ENCODE measurements around the gene SEC14L6. TPM values are rescaled to one million over a fixed set of nuclear protein-coding genes. Genes with fewer than 3 reads are reported as not detected.
"Not testable (repeated sequence)": the region's sequence is repeated elsewhere in the genome, so short reads cannot be mapped to it uniquely, and the experiment has no call there.

SEC14L6 gene
- total RNA-seq, 1 donor from 2014 or later, result 14.8 TPM

GRCh38 chr22:30565341-30565740 is 18.8 kb upstream of the SEC14L6 start:
- H3K27me3 ChIP-seq (ENCODE audit: low read depth), result no peaks in the 10 kb centered on the region
- H3K4me1 ChIP-seq, result no peaks in the 10 kb centered on the region
- no peak overlapping the region for H3K27ac ChIP-seq
- ATAC-seq (no peak), DNase-seq (no peak)
- intact Hi-C loops (cut with DNase I), result no loop called here
- no peak for TF ChIP-seq CTCF (IDR thresholded peaks at IDR 0.05)
- no peak overlapping the region for H3K4me3 ChIP-seq
- no peaks in the 10 kb centered on the region for H3K9me3 ChIP-seq
- no peaks in the 10 kb centered on the region for H3K36me3 ChIP-seq

- no peak for ATAC-seq
- no peak for TF ChIP-seq CTCF (IDR thresholded peaks at IDR 0.05)
- Histone ChIP-seq H3K36me3 (no peaks in the 10 kb centered on the region), H3K27me3 (ENCODE audit: low read depth) (no peaks in the 10 kb centered on the region), H3K4me3 (no peak overlapping the region), H3K9me3 (no peaks in the 10 kb centered on the region), H3K4me1 (no peaks in the 10 kb centered on the region), H3K27ac (no peak overlapping the region)
- intact Hi-C loops (cut with DNase I), result no loop called here
- no peak for DNase-seq
These were observed 18.2 kb upstream of the SEC14L6 start for GRCh38 chr22:30564761-30565119.

GRCh38 chr22:30564045-30564760 is 17.7 kb upstream of the SEC14L6 start:
- H3K27me3 ChIP-seq (ENCODE audit: low read depth), result no peaks in the 10 kb centered on the region
- intact Hi-C loops (cut with DNase I), result no loop called here
- no peak overlapping the region for H3K27ac ChIP-seq
- no peaks in the 10 kb centered on the region for H3K4me1 ChIP-seq
- H3K4me3 ChIP-seq, result no peak overlapping the region
- TF ChIP-seq CTCF (IDR thresholded peaks at IDR 0.05), result no peak
- no peaks in the 10 kb centered on the region for H3K36me3 ChIP-seq
- H3K9me3 ChIP-seq, result no peaks in the 10 kb centered on the region
- DNase-seq (no peak), ATAC-seq (no peak)

- DNase-seq (no peak), ATAC-seq (no peak)
- no peak for TF ChIP-seq CTCF (IDR thresholded peaks at IDR 0.05)
- Histone ChIP-seq H3K9me3 (no peaks in the 10 kb centered on the region), H3K27ac (no peak overlapping the region), H3K4me1 (no peaks in the 10 kb centered on the region), H3K4me3 (no peak overlapping the region), H3K27me3 (ENCODE audit: low read depth) (no peaks in the 10 kb centered on the region), H3K36me3 (no peaks in the 10 kb centered on the region)
- intact Hi-C loops (cut with DNase I), result no loop called here
These were observed 15.8 kb upstream of the SEC14L6 start for GRCh38 chr22:30562366-30562765.

GRCh38 chr22:30561402-30562189 is 15.1 kb upstream of the SEC14L6 start:
- ATAC-seq (no peak), DNase-seq (no peak)
- H3K36me3 ChIP-seq, result no peaks in the 10 kb centered on the region
- intact Hi-C loops (cut with DNase I), result no loop called here
- no peak for TF ChIP-seq CTCF (IDR thresholded peaks at IDR 0.05)
- H3K9me3 ChIP-seq, result no peaks in the 10 kb centered on the region
- no peaks in the 10 kb centered on the region for H3K27me3 ChIP-seq (ENCODE audit: low read depth)
- no peak overlapping the region for H3K4me3 ChIP-seq
- H3K4me1 ChIP-seq, result no peaks in the 10 kb centered on the region
- H3K27ac ChIP-seq, result no peak overlapping the region

GRCh38 chr22:30560643-30561202 is 14.2 kb upstream of the SEC14L6 start:
- intact Hi-C loops (cut with DNase I); H3K36me3 ChIP-seq; H3K27me3 ChIP-seq (ENCODE audit: low read depth); H3K9me3 ChIP-seq; ATAC-seq; H3K27ac ChIP-seq; H3K4me3 ChIP-seq; DNase-seq; H3K4me1 ChIP-seq: not testable (repeated sequence)

Measured in lower lobe of right lung (tissue), 2 donors.